HEK293 (cell line): ENCODE data around the gene CEACAM4.

ENCODE experiments used
- CTCF ChIA-PET: fragments of 350-600 bp; formaldehyde crosslinking; extraction: SDS; loops from one replicate; lab custom pipeline; 2021; ENCODE audit warnings: antibody characterized with exemption; lab: Yijun Ruan, JAX
- POLR2A ChIA-PET: fragments of 300-600 bp; formaldehyde crosslinking; extraction: SDS; loops from one replicate; lab custom pipeline; 2020; ENCODE audit warnings: antibody characterized with exemption, inconsistent platforms; lab: Yijun Ruan, JAX
- H3K27ac ChIP-seq: fragments of 200-500 bp; sonication (Bioruptor generic); 2 replicates; pipeline ENCODE4 v1.5.1; 2014; ENCODE audit warnings: low read depth, low read length, control low read depth, inconsistent platforms; ENCODE audit errors: extremely low read depth
- H3K36me3 ChIP-seq, 2 experiments: fragments of 200-500 bp in 1 of 2; sonication (Bioruptor generic) in 1 of 2; 1 replicate in 1 of 2; 2 replicates in 1 of 2; pipeline ENCODE4 v1.5.1; 2014 to 2017; ENCODE audit warnings: inconsistent platforms in 2 of 2, low read length in 2 of 2; ENCODE audit not compliant: control insufficient read depth in 2 of 2, insufficient read depth in 1 of 2
- H3K4me1 ChIP-seq: fragments of 200-500 bp; sonication (Bioruptor generic); 2 replicates; pipeline ENCODE4 v1.5.1; 2014; ENCODE audit warnings: mild to moderate bottlenecking, low read length, inconsistent platforms; ENCODE audit not compliant: control insufficient read depth, insufficient read depth
- H3K4me3 ChIP-seq: 2 replicates; pipeline ENCODE4 v1.5.1; 2011; ENCODE audit warnings: low read depth, mild to moderate bottlenecking, control low read depth, low read length, moderate library complexity
- H3K9me3 ChIP-seq: fragments of 200-500 bp; sonication (Bioruptor generic); 2 replicates; pipeline ENCODE4 v1.5.1; 2014; ENCODE audit warnings: low read depth, low read length, inconsistent platforms; ENCODE audit not compliant: control insufficient read depth, insufficient read depth
- FEZF1 ChIP-seq: fragments of 450-650 bp; formaldehyde crosslinking; IDR thresholded peaks from 2 replicates; pipeline ENCODE4 v1.5.1; 2016; ENCODE audit warnings: missing biosample characterization, missing genetic modification characterization
- KLF1 ChIP-seq: fragments of 450-650 bp; formaldehyde crosslinking; IDR thresholded peaks from 2 replicates; pipeline ENCODE4 v1.5.1; 2016; ENCODE audit warnings: missing biosample characterization, missing genetic modification characterization
- MZF1 ChIP-seq: fragments of 450-650 bp; formaldehyde crosslinking; IDR thresholded peaks from 2 replicates; pipeline ENCODE4 v1.5.1; 2017; ENCODE audit warnings: missing biosample characterization, missing genetic modification characterization, borderline replicate concordance
- OVOL3 ChIP-seq: fragments of 450-650 bp; formaldehyde crosslinking; IDR thresholded peaks from 2 replicates; pipeline ENCODE4 v1.5.1; 2016; ENCODE audit warnings: missing biosample characterization, missing genetic modification characterization
- SP2 ChIP-seq: fragments of 450-650 bp; formaldehyde crosslinking; IDR thresholded peaks from 2 replicates; pipeline ENCODE4 v1.5.1; 2016; ENCODE audit warnings: missing biosample characterization, missing genetic modification characterization
- SP3 ChIP-seq: fragments of 450-650 bp; formaldehyde crosslinking; IDR thresholded peaks from 2 replicates; pipeline ENCODE4 v1.5.1; 2016; ENCODE audit warnings: missing biosample characterization, missing genetic modification characterization
- YY1 ChIP-seq: fragments of 450-650 bp; formaldehyde crosslinking; IDR thresholded peaks from 2 replicates; pipeline ENCODE4 v1.5.1; 2018; ENCODE audit warnings: missing biosample characterization, missing genetic modification characterization
- ZBTB48 ChIP-seq: fragments of 450-650 bp; formaldehyde crosslinking; IDR thresholded peaks from 2 replicates; pipeline ENCODE4 v1.5.1; 2016; ENCODE audit warnings: missing biosample characterization, missing genetic modification characterization
- ZNF133 ChIP-seq: fragments of 450-650 bp; formaldehyde crosslinking; IDR thresholded peaks from 2 replicates; pipeline ENCODE4 v1.5.1; 2016; ENCODE audit warnings: missing biosample characterization, missing genetic modification characterization
- ZNF19 ChIP-seq: fragments of 450-650 bp; formaldehyde crosslinking; IDR thresholded peaks from 2 replicates; pipeline ENCODE4; 2016; ENCODE audit warnings: missing biosample characterization, missing genetic modification characterization, low read depth
- ZNF324 ChIP-seq: fragments of 450-650 bp; formaldehyde crosslinking; IDR thresholded peaks from 2 replicates; pipeline ENCODE4 v1.5.1; 2016; ENCODE audit warnings: missing biosample characterization, missing genetic modification characterization
- ZNF354C ChIP-seq: fragments of 450-650 bp; formaldehyde crosslinking; IDR thresholded peaks from 2 replicates; pipeline ENCODE4 v1.5.1; 2016; ENCODE audit warnings: missing biosample characterization, missing genetic modification characterization, low read depth, borderline replicate concordance
- ZNF510 ChIP-seq: fragments of 450-650 bp; formaldehyde crosslinking; IDR thresholded peaks from 2 replicates; pipeline ENCODE4 v1.5.1; 2018; ENCODE audit warnings: mild to moderate bottlenecking, missing genetic modification characterization, missing biosample characterization; ENCODE audit not compliant: insufficient replicate concordance
- ZNF610 ChIP-seq: fragments of 450-650 bp; formaldehyde crosslinking; IDR thresholded peaks from 2 replicates; pipeline ENCODE4 v1.5.1; 2016; ENCODE audit warnings: missing biosample characterization, missing genetic modification characterization, borderline replicate concordance
- ZNF624 ChIP-seq: fragments of 450-650 bp; formaldehyde crosslinking; IDR thresholded peaks from 2 replicates; pipeline ENCODE4 v1.5.1; 2017; ENCODE audit warnings: missing biosample characterization, missing genetic modification characterization
- ZNF660 ChIP-seq: fragments of 450-650 bp; IDR thresholded peaks from 2 replicates; pipeline ENCODE4 v1.5.1; 2018; ENCODE audit warnings: missing biosample characterization, mild to moderate bottlenecking, missing genetic modification characterization
- ZNF670 ChIP-seq: fragments of 450-650 bp; formaldehyde crosslinking; IDR thresholded peaks from 2 replicates; pipeline ENCODE4 v1.5.1; 2016; ENCODE audit warnings: missing biosample characterization, missing genetic modification characterization, low read depth
- ZNF707 ChIP-seq: fragments of 450-650 bp; formaldehyde crosslinking; IDR thresholded peaks from 2 replicates; pipeline ENCODE4 v1.5.1; 2016; ENCODE audit warnings: missing biosample characterization, missing genetic modification characterization
- TF ChIP-seq, protein P1 (sequence below): fragments of 450-650 bp; formaldehyde crosslinking; IDR thresholded peaks from 2 replicates; pipeline ENCODE4 v1.5.1; 2016; ENCODE audit warnings: missing biosample characterization, missing genetic modification characterization
- TF ChIP-seq, protein P2 (sequence below): fragments of 450-650 bp; formaldehyde crosslinking; IDR thresholded peaks from 2 replicates; pipeline ENCODE4 v1.5.1; 2016; ENCODE audit warnings: missing biosample characterization, missing genetic modification characterization
- TF ChIP-seq, protein P3 (sequence below): fragments of 450-650 bp; formaldehyde crosslinking; IDR thresholded peaks from 2 replicates; pipeline ENCODE4 v1.5.1; 2016; ENCODE audit warnings: missing biosample characterization, missing genetic modification characterization
- TF ChIP-seq, protein P4 (sequence below): fragments of 450-650 bp; formaldehyde crosslinking; IDR thresholded peaks from 2 replicates; pipeline ENCODE4 v1.5.1; 2016; ENCODE audit warnings: missing biosample characterization, missing genetic modification characterization, borderline replicate concordance
- TF ChIP-seq, protein P5 (sequence below): fragments of 450-650 bp; formaldehyde crosslinking; conservative IDR thresholded peaks from 2 replicates; pipeline ENCODE4 v1.5.1; 2016; ENCODE audit warnings: low read depth, missing biosample characterization, missing genetic modification characterization
- TF ChIP-seq, protein P6 (sequence below): sonication (generic); formaldehyde crosslinking; IDR thresholded peaks from 2 replicates; pipeline ENCODE4 v1.8.1; 2022; ENCODE audit warnings: mild to moderate bottlenecking, moderate library complexity, missing genetic modification reagents

Gene CEACAM4

DNA sequence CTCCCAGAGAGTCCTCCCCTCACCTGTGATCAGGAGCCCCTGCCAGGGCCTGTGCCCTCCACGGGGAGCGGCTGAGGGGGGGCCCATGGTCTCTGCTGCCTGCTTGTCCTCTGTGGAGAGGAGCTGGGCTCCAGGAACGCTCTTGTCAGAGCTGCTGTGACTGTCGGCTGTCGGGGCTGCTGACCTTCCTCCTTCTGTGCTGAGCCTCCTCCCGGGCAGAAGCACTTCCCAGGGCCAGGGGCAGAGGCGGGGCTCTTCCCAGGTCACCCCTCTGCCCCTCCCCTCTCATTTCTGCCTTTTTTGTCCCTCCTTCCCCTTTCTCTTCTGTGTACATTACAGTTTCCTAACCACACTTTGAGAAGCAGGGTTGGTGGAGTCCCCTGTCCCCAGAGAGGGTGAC is at the start of gene CEACAM4:
CEACAM4 (minus strand) TSS at position 198 of the 400 bp plus-strand sequence; CDS start at position 87, 111 bp downstream.
- no peaks in the 10 kb centered on the region for H3K4me1 ChIP-seq
- no peak within 1 kb of the TSS for H3K4me3 ChIP-seq
- no peak within 1 kb of the TSS for H3K27ac ChIP-seq
- no peaks in the 10 kb centered on the region for H3K36me3 ChIP-seq
- TF ChIP-seq SP2 (no peak), MZF1 (tag by site-specific recombination) (no peak), SP3 (tag by site-specific recombination) (no peak), ZBTB48 (no peak), KLF1 (tag by site-specific recombination) (no peak), ZNF19 (tag by site-specific recombination) (no peak), FEZF1 (no peak), ZNF670 (no peak), ZNF610 (no peak), ZNF324 (tag by site-specific recombination) (no peak), ZNF133 (no peak), OVOL3 (tag by site-specific recombination) (no peak), ZNF354C (tag by site-specific recombination) (no peak)
- TF ChIP-seq, protein P1, sequence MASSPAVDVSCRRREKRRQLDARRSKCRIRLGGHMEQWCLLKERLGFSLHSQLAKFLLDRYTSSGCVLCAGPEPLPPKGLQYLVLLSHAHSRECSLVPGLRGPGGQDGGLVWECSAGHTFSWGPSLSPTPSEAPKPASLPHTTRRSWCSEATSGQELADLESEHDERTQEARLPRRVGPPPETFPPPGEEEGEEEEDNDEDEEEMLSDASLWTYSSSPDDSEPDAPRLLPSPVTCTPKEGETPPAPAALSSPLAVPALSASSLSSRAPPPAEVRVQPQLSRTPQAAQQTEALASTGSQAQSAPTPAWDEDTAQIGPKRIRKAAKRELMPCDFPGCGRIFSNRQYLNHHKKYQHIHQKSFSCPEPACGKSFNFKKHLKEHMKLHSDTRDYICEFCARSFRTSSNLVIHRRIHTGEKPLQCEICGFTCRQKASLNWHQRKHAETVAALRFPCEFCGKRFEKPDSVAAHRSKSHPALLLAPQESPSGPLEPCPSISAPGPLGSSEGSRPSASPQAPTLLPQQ (tag by site-specific recombination), result no peak
- TF ChIP-seq, protein P2, sequence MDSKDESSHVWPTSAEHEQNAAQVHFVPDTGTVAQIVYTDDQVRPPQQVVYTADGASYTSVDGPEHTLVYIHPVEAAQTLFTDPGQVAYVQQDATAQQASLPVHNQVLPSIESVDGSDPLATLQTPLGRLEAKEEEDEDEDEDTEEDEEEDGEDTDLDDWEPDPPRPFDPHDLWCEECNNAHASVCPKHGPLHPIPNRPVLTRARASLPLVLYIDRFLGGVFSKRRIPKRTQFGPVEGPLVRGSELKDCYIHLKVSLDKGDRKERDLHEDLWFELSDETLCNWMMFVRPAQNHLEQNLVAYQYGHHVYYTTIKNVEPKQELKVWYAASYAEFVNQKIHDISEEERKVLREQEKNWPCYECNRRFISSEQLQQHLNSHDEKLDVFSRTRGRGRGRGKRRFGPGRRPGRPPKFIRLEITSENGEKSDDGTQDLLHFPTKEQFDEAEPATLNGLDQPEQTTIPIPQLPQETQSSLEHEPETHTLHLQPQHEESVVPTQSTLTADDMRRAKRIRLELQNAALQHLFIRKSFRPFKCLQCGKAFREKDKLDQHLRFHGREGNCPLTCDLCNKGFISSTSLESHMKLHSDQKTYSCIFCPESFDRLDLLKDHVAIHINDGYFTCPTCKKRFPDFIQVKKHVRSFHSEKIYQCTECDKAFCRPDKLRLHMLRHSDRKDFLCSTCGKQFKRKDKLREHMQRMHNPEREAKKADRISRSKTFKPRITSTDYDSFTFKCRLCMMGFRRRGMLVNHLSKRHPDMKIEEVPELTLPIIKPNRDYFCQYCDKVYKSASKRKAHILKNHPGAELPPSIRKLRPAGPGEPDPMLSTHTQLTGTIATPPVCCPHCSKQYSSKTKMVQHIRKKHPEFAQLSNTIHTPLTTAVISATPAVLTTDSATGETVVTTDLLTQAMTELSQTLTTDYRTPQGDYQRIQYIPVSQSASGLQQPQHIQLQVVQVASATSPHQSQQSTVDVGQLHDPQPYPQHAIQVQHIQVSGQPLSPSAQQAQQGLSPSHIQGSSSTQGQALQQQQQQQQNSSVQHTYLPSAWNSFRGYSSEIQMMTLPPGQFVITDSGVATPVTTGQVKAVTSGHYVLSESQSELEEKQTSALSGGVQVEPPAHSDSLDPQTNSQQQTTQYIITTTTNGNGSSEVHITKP, result no peak
- TF ChIP-seq, protein P3, sequence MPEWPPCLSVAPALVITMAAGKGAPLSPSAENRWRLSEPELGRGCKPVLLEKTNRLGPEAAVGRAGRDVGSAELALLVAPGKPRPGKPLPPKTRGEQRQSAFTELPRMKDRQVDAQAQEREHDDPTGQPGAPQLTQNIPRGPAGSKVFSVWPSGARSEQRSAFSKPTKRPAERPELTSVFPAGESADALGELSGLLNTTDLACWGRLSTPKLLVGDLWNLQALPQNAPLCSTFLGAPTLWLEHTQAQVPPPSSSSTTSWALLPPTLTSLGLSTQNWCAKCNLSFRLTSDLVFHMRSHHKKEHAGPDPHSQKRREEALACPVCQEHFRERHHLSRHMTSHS (tag by site-specific recombination), result no peak
- H3K9me3 ChIP-seq, result no peaks in the 10 kb centered on the region
- POLR2A ChIA-PET, result no interaction called here
- CTCF ChIA-PET, result no interaction called here

DNA sequence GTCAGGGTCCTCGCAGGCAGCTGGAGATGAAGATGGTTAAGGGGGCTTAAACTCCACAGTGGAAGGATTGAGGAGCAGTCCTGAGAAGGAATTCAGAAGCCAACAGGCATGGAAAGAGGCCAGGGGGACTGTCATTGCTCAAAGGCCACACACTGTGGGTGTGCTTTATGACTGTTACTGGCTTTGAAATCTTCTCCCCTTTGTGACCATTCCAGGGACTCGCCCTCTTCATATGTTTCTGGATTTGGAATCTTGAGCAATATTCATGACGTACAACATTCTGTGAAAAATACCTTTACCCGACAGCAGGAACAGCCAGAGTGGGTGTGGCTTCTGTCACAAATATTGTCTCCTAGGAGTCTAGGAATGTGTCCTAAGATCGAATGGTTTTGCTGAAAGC is 44.6 kb upstream of the CEACAM4 start:
- ChIA-PET CTCF (interaction anchor here (1.1 kb wide), 1 partner anchor 25 kb away, joined by 3 read pairs; no protein-coding TSS in a partner anchor), POLR2A (no interaction called here)
- Histone ChIP-seq H3K27ac (no peak overlapping the region), H3K4me1 (no peaks in the 10 kb centered on the region), H3K36me3 (no peaks in the 10 kb centered on the region), H3K9me3 (peaks cover 6% of the 10 kb centered on the region), H3K4me3 (no peak overlapping the region)
- TF ChIP-seq, protein P4, sequence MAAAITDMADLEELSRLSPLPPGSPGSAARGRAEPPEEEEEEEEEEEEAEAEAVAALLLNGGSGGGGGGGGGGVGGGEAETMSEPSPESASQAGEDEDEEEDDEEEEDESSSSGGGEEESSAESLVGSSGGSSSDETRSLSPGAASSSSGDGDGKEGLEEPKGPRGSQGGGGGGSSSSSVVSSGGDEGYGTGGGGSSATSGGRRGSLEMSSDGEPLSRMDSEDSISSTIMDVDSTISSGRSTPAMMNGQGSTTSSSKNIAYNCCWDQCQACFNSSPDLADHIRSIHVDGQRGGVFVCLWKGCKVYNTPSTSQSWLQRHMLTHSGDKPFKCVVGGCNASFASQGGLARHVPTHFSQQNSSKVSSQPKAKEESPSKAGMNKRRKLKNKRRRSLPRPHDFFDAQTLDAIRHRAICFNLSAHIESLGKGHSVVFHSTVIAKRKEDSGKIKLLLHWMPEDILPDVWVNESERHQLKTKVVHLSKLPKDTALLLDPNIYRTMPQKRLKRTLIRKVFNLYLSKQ (tag by site-specific recombination), result no peak
- TF ChIP-seq ZNF660 (tag by site-specific recombination) (no peak), ZNF707 (no peak), ZNF510 (tag by site-specific recombination) (no peak), ZNF624 (tag by site-specific recombination) (no peak), YY1 (tag by site-specific recombination) (no peak)
- TF ChIP-seq, protein P5, sequence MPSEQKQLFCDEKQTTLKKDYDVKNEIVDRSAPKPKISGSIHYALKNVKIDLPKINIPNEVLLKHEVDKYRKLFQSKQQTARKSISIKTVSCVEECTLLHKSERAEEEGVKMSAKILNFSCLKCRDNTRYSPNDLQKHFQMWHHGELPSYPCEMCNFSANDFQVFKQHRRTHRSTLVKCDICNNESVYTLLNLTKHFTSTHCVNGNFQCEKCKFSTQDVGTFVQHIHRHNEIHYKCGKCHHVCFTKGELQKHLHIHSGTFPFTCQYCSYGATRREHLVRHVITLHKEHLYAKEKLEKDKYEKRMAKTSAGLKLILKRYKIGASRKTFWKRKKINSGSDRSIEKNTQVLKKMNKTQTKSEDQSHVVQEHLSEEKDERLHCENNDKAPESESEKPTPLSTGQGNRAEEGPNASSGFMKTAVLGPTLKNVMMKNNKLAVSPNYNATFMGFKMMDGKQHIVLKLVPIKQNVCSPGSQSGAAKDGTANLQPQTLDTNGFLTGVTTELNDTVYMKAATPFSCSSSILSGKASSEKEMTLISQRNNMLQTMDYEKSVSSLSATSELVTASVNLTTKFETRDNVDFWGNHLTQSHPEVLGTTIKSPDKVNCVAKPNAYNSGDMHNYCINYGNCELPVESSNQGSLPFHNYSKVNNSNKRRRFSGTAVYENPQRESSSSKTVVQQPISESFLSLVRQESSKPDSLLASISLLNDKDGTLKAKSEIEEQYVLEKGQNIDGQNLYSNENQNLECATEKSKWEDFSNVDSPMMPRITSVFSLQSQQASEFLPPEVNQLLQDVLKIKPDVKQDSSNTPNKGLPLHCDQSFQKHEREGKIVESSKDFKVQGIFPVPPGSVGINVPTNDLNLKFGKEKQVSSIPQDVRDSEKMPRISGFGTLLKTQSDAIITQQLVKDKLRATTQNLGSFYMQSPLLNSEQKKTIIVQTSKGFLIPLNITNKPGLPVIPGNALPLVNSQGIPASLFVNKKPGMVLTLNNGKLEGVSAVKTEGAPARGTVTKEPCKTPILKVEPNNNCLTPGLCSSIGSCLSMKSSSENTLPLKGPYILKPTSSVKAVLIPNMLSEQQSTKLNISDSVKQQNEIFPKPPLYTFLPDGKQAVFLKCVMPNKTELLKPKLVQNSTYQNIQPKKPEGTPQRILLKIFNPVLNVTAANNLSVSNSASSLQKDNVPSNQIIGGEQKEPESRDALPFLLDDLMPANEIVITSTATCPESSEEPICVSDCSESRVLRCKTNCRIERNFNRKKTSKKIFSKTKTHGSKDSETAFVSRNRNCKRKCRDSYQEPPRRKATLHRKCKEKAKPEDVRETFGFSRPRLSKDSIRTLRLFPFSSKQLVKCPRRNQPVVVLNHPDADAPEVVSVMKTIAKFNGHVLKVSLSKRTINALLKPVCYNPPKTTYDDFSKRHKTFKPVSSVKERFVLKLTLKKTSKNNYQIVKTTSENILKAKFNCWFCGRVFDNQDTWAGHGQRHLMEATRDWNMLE (tag by site-specific recombination), result no peak
- TF ChIP-seq, protein P6, sequence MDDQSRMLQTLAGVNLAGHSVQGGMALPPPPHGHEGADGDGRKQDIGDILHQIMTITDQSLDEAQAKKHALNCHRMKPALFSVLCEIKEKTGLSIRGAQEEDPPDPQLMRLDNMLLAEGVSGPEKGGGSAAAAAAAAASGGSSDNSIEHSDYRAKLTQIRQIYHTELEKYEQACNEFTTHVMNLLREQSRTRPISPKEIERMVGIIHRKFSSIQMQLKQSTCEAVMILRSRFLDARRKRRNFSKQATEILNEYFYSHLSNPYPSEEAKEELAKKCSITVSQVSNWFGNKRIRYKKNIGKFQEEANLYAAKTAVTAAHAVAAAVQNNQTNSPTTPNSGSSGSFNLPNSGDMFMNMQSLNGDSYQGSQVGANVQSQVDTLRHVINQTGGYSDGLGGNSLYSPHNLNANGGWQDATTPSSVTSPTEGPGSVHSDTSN (CRISPR knock-in tag), result no peak
